Thyroid gland (tissue), 4 donors: ENCODE measurements around the gene GIMAP5. TPM values are rescaled to one million over a fixed set of nuclear protein-coding genes. Genes with fewer than 3 reads are reported as not detected.

Source experiments
- DNase-seq, 2 donors: peaks; one replicate each; pipeline ENCODE4 v3.0.0-alpha.2; 2019
- H3K27ac ChIP-seq, 3 donors: fragments of 200-600 bp; sonication (generic); 1 replicate in 2 of 3; 2 replicates in 1 of 3; pipeline ENCODE4 v1.5.1; 2016 to 2019; ENCODE audit warnings: mild to moderate bottlenecking in 1 of 3, moderate library complexity in 1 of 3
- H3K27me3 ChIP-seq: fragments of 200-600 bp; sonication (generic); one replicate; pipeline ENCODE4 v1.5.1; 2019
- H3K36me3 ChIP-seq, 2 donors: fragments of 200-600 bp; sonication (generic); one replicate each; pipeline ENCODE4 v1.5.1; 2016 to 2019
- H3K4me1 ChIP-seq, 2 donors: fragments of 200-600 bp; sonication (generic); one replicate each; pipeline ENCODE4 v1.5.1; 2017 to 2019
- H3K4me3 ChIP-seq, 3 donors: fragments of 200-600 bp; sonication (generic); replicated peaks in 1 of 3; 1 replicate in 2 of 3; 2 replicates in 1 of 3; pipeline ENCODE4 v1.5.1; 2016; ENCODE audit warnings: mild to moderate bottlenecking in 1 of 3
- H3K9me3 ChIP-seq: fragments of 200-600 bp; sonication (generic); one replicate; pipeline ENCODE4 v1.5.1; 2017
- CTCF ChIP-seq, 6 experiments: fragments of 200-600 bp in 3 of 6; fragments of 450-650 bp in 3 of 6; sonication (generic) in 3 of 6; IDR thresholded peaks; one replicate each; pipeline ENCODE4 v1.5.1; 2016 to 2019; ENCODE audit warnings: antibody characterized with exemption in 6 of 6, mild to moderate bottlenecking in 2 of 6, inconsistent platforms in 1 of 6, moderate library complexity in 1 of 6
- POLR2A ChIP-seq, 2 donors: fragments of 450-650 bp; IDR thresholded peaks; one replicate each; pipeline ENCODE4 v1.6.1; 2017; ENCODE audit warnings: antibody characterized with exemption in 2 of 2, mild to moderate bottlenecking in 2 of 2, moderate library complexity in 1 of 2
- WGBS, 2 donors: methylation state at CpG; one replicate each; pipeline ENCODE4 v1.1.5; 2017; 5-methylcytosine and 5-hydroxymethylcytosine counted together
- intact Hi-C: fragments of 100-400 bp; cut with DNase I; formaldehyde crosslinking; loops from one replicate; pipeline ENCODE4 v1.15.1; 2023
- total RNA-seq, 4 donors: library from RNA; depleted of rRNA; stranded (reverse); fragments of >200 nt; gene quantifications; one replicate each; pipeline ENCODE4 v1.2.3, GENCODE V29; 2016

Gene GIMAP5
- total RNA-seq, 4 donors from 2014 or later = 25.3 to 80.6 (median 39.0) TPM

DNA sequence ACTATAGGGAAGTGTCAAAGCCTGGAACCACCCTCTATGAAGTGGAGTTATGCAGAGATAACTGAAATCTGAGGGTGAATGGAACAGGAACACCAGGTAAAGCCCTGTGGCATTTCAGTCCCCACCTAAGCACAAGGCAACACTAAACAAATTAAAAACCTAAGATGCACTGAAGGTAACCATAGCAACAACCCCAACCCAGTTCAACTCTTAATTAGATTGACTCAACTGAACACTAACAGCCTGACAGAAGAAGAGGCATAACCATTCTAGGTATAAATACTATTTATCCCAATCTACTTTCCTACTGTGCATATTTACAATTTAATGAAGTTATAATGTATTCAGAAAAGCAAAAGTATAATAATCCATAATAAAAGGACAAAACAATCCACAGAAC, 9.2 kb upstream of the GIMAP5 start:
- intact Hi-C loops = no loop called here
- TF ChIP-seq POLR2A (IDR thresholded peaks at IDR 0.05) (no peak), CTCF (IDR thresholded peaks at IDR 0.05) (no peak)
- DNase-seq = no peak

GRCh38 chr7:150728609-150729008, 8.6 kb upstream of the GIMAP5 start:
- no peak overlapping the region for H3K27ac ChIP-seq
- H3K27me3 ChIP-seq = no peaks in the 10 kb centered on the region
- no peaks in the 10 kb centered on the region for H3K36me3 ChIP-seq
- no peak overlapping the region for H3K4me3 ChIP-seq
- intact Hi-C loops = no loop called here
- no peaks in the 10 kb centered on the region for H3K9me3 ChIP-seq
- H3K4me1 ChIP-seq = no peaks in the 10 kb centered on the region
- TF ChIP-seq CTCF (IDR thresholded peaks at IDR 0.05) (no peak), POLR2A (IDR thresholded peaks at IDR 0.05) (no peak)
- no peak for DNase-seq

More for the DNA sequence above, 9.2 kb upstream of the GIMAP5 start:
- no peaks in the 10 kb centered on the region for H3K9me3 ChIP-seq
- H3K27me3 ChIP-seq = no peaks in the 10 kb centered on the region
- no peak overlapping the region for H3K4me3 ChIP-seq
- H3K27ac ChIP-seq = no peak overlapping the region
- H3K4me1 ChIP-seq = no peaks in the 10 kb centered on the region
- H3K36me3 ChIP-seq = no peaks in the 10 kb centered on the region

DNA sequence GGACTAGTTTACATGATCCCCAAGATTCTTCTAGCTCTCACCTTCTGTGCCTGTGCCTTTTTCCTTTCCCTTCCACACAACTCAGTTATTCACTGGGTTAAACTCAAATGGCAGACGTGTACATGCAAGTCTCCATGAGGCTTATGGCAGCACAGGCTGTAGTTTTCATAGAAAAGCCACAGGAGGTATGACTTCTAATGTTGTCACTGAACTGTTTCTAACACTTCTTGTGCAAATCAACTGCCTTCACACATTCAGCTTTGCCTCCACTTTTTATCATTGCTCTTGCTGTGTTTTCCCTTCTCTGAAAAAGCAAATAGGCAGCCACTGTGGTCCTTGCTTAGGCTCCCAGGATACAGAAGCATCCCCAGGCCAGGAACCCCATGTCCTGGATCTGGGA, 5.3 kb upstream of the GIMAP5 start:
- no peak for DNase-seq
- no peak overlapping the region for H3K4me3 ChIP-seq
- H3K4me1 ChIP-seq = no peaks in the 10 kb centered on the region
- no peaks in the 10 kb centered on the region for H3K36me3 ChIP-seq
- H3K27me3 ChIP-seq = no peaks in the 10 kb centered on the region
- no peak overlapping the region for H3K27ac ChIP-seq
- 31 to 40% methylated on average over 1 of the region's 1 CpG for whole genome bisulfite sequencing, 2 donors
- TF ChIP-seq POLR2A (IDR thresholded peaks at IDR 0.05) (no peak), CTCF (IDR thresholded peaks at IDR 0.05) (no peak)
- intact Hi-C loops = no loop called here
- H3K9me3 ChIP-seq = no peaks in the 10 kb centered on the region

GRCh38 chr7:150732786-150733481, 4.3 kb upstream of the GIMAP5 start:
- Histone ChIP-seq H3K9me3 (no peaks in the 10 kb centered on the region), H3K27ac (no peak overlapping the region), H3K4me1 (no peaks in the 10 kb centered on the region), H3K4me3 (no peak overlapping the region), H3K36me3 (no peaks in the 10 kb centered on the region), H3K27me3 (no peaks in the 10 kb centered on the region)
- DNase-seq = no peak
- WGBS, 2 donors = 52 to 62% methylated on average over 5 of the region's 5 CpGs
- TF ChIP-seq CTCF (IDR thresholded peaks at IDR 0.05) = no peak
- TF ChIP-seq POLR2A (IDR thresholded peaks at IDR 0.05) = no peak
- intact Hi-C loops = no loop called here

- no peaks in the 10 kb centered on the region for H3K36me3 ChIP-seq
- intact Hi-C loops = no loop called here
- H3K27me3 ChIP-seq = no peaks in the 10 kb centered on the region
- no peaks in the 10 kb centered on the region for H3K4me1 ChIP-seq
- 83 to 88% methylated on average over 5 of the region's 5 CpGs for WGBS, 2 donors
- TF ChIP-seq CTCF (IDR thresholded peaks at IDR 0.05) (no peak), POLR2A (IDR thresholded peaks at IDR 0.05) (no peak)
- H3K9me3 ChIP-seq = no peaks in the 10 kb centered on the region
- no peak overlapping the region for H3K4me3 ChIP-seq
- DNase-seq = no peak
- no peak overlapping the region for H3K27ac ChIP-seq
These were observed 3.6 kb upstream of the GIMAP5 start for GRCh38 chr7:150733482-150734095.
